HG02571 (cell line): ENCODE results near the gene BFSP2.
"Not testable (repeated sequence)": the region's sequence is repeated elsewhere in the genome, so short reads cannot be mapped to it uniquely, and the experiment has no call there.

ENCODE experiments used
- ATAC-seq: cut with Tn5 transposase; IDR thresholded peaks from one replicate; pipeline ENCODE4 v1.9.1; 2021; ENCODE audit warnings: mild to moderate bottlenecking, moderate library complexity; ENCODE audit not compliant: unreplicated experiment

Gene BFSP2

DNA sequence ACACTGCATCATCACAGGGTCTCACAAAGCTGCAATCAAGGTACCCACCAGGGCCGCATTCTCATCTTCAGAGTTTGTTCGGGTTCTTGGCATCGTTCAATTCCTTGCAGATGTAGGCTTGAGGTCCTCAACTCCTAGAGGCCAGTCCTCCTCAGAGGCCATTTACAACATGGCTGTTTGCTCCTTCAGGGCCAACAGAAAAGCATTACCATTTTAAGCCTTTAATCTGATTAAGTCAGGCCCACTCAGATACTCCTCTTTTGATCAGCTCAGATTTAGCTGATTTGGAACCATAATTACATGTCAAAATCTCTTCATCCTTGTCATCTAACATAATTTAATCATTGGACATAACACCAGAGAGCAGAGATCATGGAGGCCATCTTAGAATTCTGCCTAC, 55.4 kb downstream of the BFSP2 start:
- no peak for ATAC-seq

DNA sequence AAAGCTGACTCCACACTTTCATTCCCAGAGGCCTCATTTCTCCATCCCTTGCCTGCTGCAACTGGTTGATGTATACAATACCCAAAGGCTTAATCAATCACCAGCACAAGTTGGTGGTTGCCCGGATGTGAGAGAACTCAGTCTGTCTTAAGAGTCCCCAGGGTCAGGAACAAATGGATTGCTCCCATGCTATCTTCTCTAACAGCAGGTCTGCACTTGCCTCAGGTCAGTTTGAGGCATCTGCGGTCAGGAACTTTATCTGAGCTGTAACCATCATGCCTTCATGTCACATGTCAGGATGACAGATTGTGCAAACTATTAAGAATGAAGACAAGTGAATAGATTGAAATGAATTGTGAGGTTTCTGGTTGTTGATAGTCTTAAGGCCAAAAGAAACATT, 56.1 kb downstream of the BFSP2 start:
- ATAC-seq: no peak

GRCh38 chr3:133457025-133457424, 57.2 kb downstream of the BFSP2 start:
- no peak for ATAC-seq

GRCh38 chr3:133457465-133458067, 57.7 kb downstream of the BFSP2 start:
- no peak for ATAC-seq

DNA sequence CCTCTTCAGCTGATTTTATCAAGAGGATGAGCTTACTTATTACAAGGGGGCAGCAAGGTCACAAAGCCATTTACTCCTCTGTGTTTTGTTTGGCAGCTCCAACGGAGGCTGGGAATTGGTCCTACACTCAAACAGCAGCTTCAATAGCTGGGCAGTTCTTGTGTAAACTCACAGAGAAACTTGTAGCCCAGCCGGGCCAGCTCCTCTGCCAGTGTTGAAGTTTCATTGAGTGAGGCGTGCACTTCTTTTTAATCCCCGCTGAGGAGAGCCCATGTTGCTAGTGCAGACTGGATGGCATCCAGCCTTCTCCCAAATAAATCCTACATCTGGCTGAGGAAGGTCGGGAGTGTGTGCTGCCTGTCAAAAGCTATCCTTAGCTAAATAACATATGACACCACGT, 59.5 kb downstream of the BFSP2 start:
- no peak for ATAC-seq

DNA sequence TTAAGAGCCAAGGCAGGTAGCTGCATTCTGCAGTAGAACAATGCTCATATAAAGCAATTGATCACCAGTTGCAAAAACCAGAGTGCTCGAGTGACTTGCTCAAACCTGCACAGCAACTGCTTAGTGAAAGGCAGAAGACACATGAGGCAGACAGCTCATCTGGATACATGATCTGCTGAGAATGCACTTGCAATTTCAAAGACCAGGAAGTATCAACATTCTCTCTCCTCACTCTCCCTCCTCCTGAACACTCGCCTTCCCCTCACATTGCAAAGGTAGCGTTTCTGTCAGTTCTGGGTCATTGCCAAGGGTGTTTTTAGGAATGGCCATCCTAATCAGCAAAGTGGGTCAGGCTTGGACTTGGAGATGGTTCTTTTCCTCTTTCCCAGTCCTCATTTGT, 61.0 kb downstream of the BFSP2 start:
- no peak for ATAC-seq

GRCh38 chr3:133461291-133461690, 61.4 kb downstream of the BFSP2 start:
- no peak for ATAC-seq

- ATAC-seq: no peak
Measured at GRCh38 chr3:133463347-133463860, 63.5 kb downstream of the BFSP2 start.

GRCh38 chr3:133464573-133464972, 64.7 kb downstream of the BFSP2 start:
- no peak for ATAC-seq

GRCh38 chr3:133466531-133467386, 66.9 kb downstream of the BFSP2 start:
- no peak for ATAC-seq

DNA sequence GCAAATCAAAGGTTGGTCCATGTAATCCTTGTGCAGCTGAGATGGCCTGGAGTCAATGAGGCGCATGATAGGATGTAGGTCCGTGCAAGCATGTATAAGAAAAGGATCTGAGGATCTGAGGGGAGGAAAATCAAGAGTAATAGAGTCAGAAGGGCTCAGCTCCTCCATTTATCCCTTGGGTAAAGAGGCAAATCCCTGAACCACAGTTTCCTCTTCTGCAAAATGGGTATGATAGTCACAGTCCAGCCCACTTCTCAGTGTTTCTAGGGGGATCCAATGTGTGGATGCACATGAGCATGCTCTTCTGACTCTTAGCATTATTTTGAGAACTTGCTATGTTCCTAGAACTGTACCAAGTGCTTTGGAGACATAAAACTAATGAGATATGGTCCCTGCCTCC, 67.9 kb downstream of the BFSP2 start:
- ATAC-seq: no peak

GRCh38 chr3:133468251-133468721, 68.4 kb downstream of the BFSP2 start:
- no peak for ATAC-seq

DNA sequence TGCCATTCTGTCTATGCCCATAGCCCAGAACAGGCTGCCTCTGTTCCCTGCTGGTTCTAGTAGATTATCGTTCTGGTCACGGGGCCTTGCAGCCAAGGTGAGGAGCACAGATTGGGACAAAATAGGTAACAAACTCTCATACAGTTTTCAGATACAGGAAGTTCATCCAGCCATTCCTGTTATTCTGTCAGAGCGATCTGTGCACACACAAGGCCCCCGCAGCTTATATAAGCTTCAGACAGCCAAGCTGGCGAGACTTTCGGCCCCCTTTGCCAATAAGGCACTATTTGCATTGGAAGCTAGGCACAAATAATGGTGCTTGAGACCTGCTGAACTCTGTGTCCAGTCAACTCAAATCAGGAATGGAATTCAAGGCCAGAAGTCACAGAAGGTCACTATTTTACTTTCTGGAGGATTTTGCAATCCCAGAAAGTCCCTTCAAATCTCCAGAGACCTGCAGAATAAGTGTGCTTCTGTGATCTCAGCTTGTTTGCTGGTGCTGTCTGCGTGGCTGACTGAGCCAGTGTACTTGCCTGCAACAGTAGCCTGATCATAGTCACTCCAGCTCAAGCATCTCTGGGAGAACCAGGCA, 69.4 kb downstream of the BFSP2 start:
- no peak for ATAC-seq

DNA sequence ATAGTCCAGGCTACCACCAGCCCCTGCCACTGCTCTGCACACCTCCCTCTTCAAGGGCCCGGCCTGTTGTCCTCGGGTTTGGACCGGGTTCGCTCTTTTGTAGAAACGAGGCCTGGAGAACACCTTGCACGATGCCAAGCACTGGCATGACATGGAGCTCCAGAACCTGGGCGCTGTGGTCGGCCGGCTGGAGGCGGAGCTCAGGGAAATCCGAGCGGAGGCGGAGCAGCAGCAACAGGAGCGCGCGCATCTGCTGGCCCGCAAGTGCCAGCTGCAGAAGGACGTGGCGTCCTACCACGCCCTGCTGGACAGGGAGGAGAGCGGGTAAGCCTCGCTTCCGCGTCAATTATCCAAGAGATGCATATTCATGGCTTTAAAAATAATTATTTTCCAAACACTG, 72.4 kb downstream of the BFSP2 start:
- ATAC-seq: no peak

- ATAC-seq: no peak
Measured at GRCh38 chr3:133472889-133473288, 73.0 kb downstream of the BFSP2 start.

GRCh38 chr3:133473472-133474191, 73.8 kb downstream of the BFSP2 start:
- ATAC-seq: not testable (repeated sequence)

GRCh38 chr3:133474251-133474801, 74.5 kb downstream of the BFSP2 start:
- no peak for ATAC-seq

DNA sequence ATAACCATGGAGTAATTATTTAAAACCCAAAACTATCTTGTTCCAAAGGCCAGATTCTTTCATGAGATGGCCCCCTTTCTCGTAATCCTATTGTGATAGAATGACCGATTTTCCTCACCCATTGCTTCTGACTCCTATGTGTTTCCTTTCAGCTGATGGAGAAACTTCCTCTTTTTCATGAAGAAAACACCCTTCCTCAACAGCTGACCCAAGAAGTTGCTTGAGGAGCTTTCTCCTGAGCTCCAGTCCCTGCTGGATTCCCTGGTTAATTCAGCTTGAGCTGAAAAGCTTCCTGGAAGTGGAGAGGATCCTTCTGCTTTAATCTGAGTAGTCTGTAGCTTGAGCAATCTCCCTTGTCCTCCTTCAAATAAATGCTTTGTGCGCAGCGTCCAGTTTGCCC, 75.0 kb downstream of the BFSP2 start:
- ATAC-seq: no peak

- peak; percentile 78 for ATAC-seq
Measured at GRCh38 chr3:133475245-133476010, 75.6 kb downstream of the BFSP2 start.

DNA sequence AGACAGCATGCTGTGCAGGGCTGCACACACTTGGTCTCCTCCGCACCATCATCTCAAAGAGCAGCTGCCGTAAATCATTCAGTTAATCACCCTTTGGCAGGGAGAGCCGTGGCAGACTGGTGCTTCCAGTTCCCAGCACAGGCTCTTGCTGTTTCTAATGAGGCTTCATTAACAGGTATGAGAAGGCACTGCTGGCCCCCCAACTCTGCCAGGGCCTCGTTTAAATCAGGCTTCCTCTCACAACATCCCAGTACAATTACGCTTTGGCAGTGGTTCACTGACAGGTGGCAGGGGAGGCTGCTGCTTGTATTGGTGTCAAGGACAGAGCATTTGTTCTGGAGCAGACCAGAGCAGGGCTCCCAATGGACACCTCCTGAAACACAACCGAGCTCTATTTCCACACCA, 77.1 kb downstream of the BFSP2 start:
- no peak for ATAC-seq
